ENCODE results near the gene METTL9.
"Not testable (repeated sequence)": the region's sequence is repeated elsewhere in the genome, so short reads cannot be mapped to it uniquely, and the experiment has no call there.

The METTL9 gene

GRCh38 chr16:21576323-21576722, 23.1 kb upstream of the METTL9 start:
- not testable (repeated sequence) for FAIRE-seq

GRCh38 chr16:21577487-21577886, 21.9 kb upstream of the METTL9 start:
- FAIRE-seq, result not testable (repeated sequence)

- not testable (repeated sequence) for FAIRE-seq
Measured at GRCh38 chr16:21578311-21578710, 21.1 kb upstream of the METTL9 start.

- FAIRE-seq, result not testable (repeated sequence)
Measured at GRCh38 chr16:21580131-21580530, 19.2 kb upstream of the METTL9 start.

- FAIRE-seq, result no peak
Measured at GRCh38 chr16:21580807-21581206, 18.6 kb upstream of the METTL9 start.

- no peak for FAIRE-seq
Measured at GRCh38 chr16:21584817-21585216, 14.6 kb upstream of the METTL9 start.

GRCh38 chr16:21588593-21588992, 10.8 kb upstream of the METTL9 start:
- FAIRE-seq, result not testable (repeated sequence)

GRCh38 chr16:21589551-21589950, 9.8 kb upstream of the METTL9 start:
- no peak for FAIRE-seq

GRCh38 chr16:21590287-21590686, 9.1 kb upstream of the METTL9 start:
- no peak for FAIRE-seq

GRCh38 chr16:21590796-21591195, 8.6 kb upstream of the METTL9 start:
- no peak for FAIRE-seq

GRCh38 chr16:21592191-21592590, 7.2 kb upstream of the METTL9 start:
- no peak for FAIRE-seq

- FAIRE-seq, result no peak
Measured at GRCh38 chr16:21593530-21594289, 5.7 kb upstream of the METTL9 start.

- FAIRE-seq, result no peak
Measured at GRCh38 chr16:21597561-21598030, 1.8 kb upstream of the METTL9 start.

- FAIRE-seq, result no peak
Measured at GRCh38 chr16:21598206-21598605, 1.2 kb upstream of the METTL9 start.

GRCh38 chr16:21598701-21599121, 666 bp upstream of the METTL9 start:
- no peak for FAIRE-seq

GRCh38 chr16:21600031-21600773, 825 bp downstream of the METTL9 start:
- FAIRE-seq, result no peak

GRCh38 chr16:21602785-21603184, 3.4 kb downstream of the METTL9 start:
- no peak for FAIRE-seq

- no peak for FAIRE-seq
Measured at GRCh38 chr16:21603928-21604327, 4.6 kb downstream of the METTL9 start.

GRCh38 chr16:21605848-21606247, 6.5 kb downstream of the METTL9 start:
- not testable (repeated sequence) for FAIRE-seq

- no peak for FAIRE-seq
Measured at GRCh38 chr16:21608639-21609328, 9.4 kb downstream of the METTL9 start.

- no peak for FAIRE-seq
Measured at GRCh38 chr16:21610006-21610544, 10.7 kb downstream of the METTL9 start.

GRCh38 chr16:21610766-21611165, 11.4 kb downstream of the METTL9 start:
- no peak for FAIRE-seq

GRCh38 chr16:21611198-21611555, 11.8 kb downstream of the METTL9 start:
- FAIRE-seq, result no peak
